ENCODE results near the gene CDT1. TPM values are rescaled to one million over a fixed set of nuclear protein-coding genes. Genes with fewer than 3 reads are reported as not detected.

CDT1 gene
- total and polyA plus RNA-seq, 3 donors from 2014 or later, result 11.9 to 19.1 (median 14.9) TPM

- TF ChIP-seq, protein P1, sequence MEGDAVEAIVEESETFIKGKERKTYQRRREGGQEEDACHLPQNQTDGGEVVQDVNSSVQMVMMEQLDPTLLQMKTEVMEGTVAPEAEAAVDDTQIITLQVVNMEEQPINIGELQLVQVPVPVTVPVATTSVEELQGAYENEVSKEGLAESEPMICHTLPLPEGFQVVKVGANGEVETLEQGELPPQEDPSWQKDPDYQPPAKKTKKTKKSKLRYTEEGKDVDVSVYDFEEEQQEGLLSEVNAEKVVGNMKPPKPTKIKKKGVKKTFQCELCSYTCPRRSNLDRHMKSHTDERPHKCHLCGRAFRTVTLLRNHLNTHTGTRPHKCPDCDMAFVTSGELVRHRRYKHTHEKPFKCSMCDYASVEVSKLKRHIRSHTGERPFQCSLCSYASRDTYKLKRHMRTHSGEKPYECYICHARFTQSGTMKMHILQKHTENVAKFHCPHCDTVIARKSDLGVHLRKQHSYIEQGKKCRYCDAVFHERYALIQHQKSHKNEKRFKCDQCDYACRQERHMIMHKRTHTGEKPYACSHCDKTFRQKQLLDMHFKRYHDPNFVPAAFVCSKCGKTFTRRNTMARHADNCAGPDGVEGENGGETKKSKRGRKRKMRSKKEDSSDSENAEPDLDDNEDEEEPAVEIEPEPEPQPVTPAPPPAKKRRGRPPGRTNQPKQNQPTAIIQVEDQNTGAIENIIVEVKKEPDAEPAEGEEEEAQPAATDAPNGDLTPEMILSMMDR (IDR thresholded peaks at IDR 0.05), result no peak
- TF ChIP-seq POLR2A (IDR thresholded peaks at IDR 0.05), result no peak
- intact Hi-C loops (cut with DNase I; ENCODE audit: low total_unique reads), result no loop called here
Measured at GRCh38 chr16:88810166-88810911, 6.8 kb downstream of the CDT1 start.

GRCh38 chr16:88810912-88811768, 7.6 kb downstream of the CDT1 start:
- TF ChIP-seq POLR2A (IDR thresholded peaks at IDR 0.05), result peak; percentile 34
- TF ChIP-seq, protein P1 (IDR thresholded peaks at IDR 0.05), result no peak
- no peaks in the 10 kb centered on the region for H3K36me3 ChIP-seq (ENCODE audit: low read depth, missing control alignments)
- 6 to 7% methylated on average over 3 to 38 of the region's 65 CpGs for WGBS, 2 donors
- peak; percentile 87 for DNase-seq
- peaks cover 28% of the 10 kb centered on the region for H3K4me1 ChIP-seq
- H3K27me3 ChIP-seq, result no peaks in the 10 kb centered on the region
- H3K4me3 ChIP-seq, result peak overlapping the region; percentile 83 to 91
- intact Hi-C loops (cut with DNase I; ENCODE audit: low total_unique reads), result no loop called here
- H3K9me3 ChIP-seq, result no peaks in the 10 kb centered on the region
- peak overlapping the region; percentile 82 to 92 for H3K27ac ChIP-seq

More at GRCh38 chr16:88810166-88810911, 6.8 kb downstream of the CDT1 start:
- no peaks in the 10 kb centered on the region for H3K9me3 ChIP-seq
- no peak for DNase-seq
- peak overlapping the region; percentile 82 to 92 for H3K27ac ChIP-seq
- H3K27me3 ChIP-seq, result no peaks in the 10 kb centered on the region
- H3K4me3 ChIP-seq, result no peak overlapping the region
- no peaks in the 10 kb centered on the region for H3K36me3 ChIP-seq (ENCODE audit: low read depth, missing control alignments)
- 49 to 58% methylated on average over 7 to 12 of the region's 12 CpGs for WGBS, 2 donors
- peaks cover 30% of the 10 kb centered on the region for H3K4me1 ChIP-seq

DNA sequence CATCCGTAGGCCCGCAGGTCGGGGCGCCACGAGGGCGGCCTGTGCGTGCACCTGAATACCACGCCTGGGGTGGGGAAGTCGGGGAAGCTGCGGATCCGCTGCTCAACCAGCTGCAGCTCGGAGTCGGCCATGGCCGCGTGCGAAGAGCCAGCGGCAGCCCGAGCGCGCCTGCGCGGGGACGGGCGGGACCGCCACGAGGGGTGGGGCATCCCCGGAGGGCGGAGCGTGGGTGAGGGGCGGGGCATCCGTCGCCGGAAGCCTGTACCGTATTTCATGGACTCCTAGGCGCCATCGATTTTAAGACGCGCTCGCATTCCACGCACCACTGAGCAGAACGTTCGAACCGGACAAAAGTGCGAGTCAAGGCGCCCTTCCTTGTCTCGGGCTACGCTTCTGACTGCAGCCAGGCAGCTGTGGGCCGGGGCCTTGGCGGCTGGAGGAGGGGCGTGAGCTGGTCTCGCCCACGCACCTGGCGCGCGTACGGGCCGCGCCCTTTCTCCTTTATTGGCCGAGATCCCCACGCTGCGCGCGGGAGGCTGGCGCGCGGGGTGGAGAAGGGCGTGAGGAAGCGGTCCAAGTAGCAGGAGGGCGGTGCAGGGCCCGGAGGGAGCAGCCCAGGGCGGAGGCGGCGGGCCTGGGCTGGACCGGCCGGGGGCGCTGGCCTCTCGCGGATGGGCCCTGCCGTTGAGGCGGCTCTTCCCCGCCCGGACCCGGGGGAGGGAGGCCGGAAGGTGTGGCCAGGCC, 8.4 kb downstream of the CDT1 start, which contains the start of gene APRT:
APRT (minus strand) TSS at position 160 of the 744 bp plus-strand sequence; CDS start at position 131, 29 bp downstream.
- H3K36me3 ChIP-seq (ENCODE audit: low read depth, missing control alignments), result no peaks in the 10 kb centered on the region
- H3K4me1 ChIP-seq, result peaks cover 20% of the 10 kb centered on the region
- peak within 1 kb of the TSS; percentile 83 to 91 for H3K4me3 ChIP-seq
- peak; percentile 96 for DNase-seq
- intact Hi-C loops (cut with DNase I; ENCODE audit: low total_unique reads), result no loop called here
- H3K27me3 ChIP-seq, result no peaks in the 10 kb centered on the region
- no peaks in the 10 kb centered on the region for H3K9me3 ChIP-seq
- WGBS, 2 donors, result 1% methylated on average over 73 of the region's 84 CpGs; no CpG with 5 or more reads in 1 of the 2 donors
- H3K27ac ChIP-seq, result peak within 1 kb of the TSS; percentile 82 to 92
- TF ChIP-seq POLR2A (IDR thresholded peaks at IDR 0.05), result no peak
- TF ChIP-seq, protein P1 (IDR thresholded peaks at IDR 0.05), result peak in 1 of 3 experiments; percentile 35

DNA sequence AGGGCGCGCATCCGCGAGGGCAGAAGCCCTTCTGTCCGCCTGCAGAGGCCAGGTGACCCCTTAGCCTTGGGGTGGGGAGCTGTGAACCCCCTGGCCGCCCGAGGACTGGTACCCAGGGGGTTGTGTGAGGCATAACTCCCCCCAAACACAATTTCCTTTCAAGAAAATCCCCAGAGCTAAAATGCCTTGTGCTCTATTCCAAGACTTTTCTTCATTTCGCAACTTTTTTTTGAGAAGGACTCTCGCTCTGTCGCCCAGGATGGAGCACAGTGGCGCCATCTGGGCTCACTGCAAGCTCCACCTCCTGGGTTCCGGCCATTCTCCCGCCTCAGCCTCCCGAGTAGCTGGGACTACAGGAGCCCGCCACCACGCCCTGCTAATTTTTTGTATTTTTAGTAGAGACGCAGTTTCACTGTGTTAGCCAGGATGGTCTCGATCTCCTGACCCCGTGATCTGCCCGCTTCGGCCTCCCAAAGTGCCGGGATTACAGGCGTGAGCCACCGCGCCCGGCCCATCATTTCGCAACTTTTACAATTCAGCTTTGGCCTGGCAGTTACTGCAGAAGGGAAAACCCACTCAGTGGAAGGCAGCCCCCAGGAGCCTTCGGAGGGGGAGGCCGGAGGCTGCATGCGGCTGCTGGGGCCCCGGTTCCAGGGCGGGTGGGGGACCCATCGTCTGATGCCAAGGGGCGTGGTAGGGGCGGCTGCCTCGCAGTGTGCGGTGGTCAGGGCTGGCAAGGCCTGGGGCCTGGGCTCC, 9.1 kb downstream of the CDT1 start:
- peak; percentile 64 for DNase-seq
- Histone ChIP-seq H3K27ac (peak overlapping the region; percentile 82 to 92), H3K9me3 (no peaks in the 10 kb centered on the region), H3K4me3 (peak overlapping the region; percentile 83 to 91), H3K36me3 (ENCODE audit: low read depth, missing control alignments) (no peaks in the 10 kb centered on the region), H3K27me3 (no peaks in the 10 kb centered on the region), H3K4me1 (peaks cover 15% of the 10 kb centered on the region)
- 35 to 36% methylated on average over 20 to 36 of the region's 37 CpGs for WGBS, 2 donors
- TF ChIP-seq POLR2A (IDR thresholded peaks at IDR 0.05), result no peak
- intact Hi-C loops (cut with DNase I; ENCODE audit: low total_unique reads), result no loop called here

All from testis (tissue), 3 donors.